Stimulated activated CD8-positive, alpha-beta memory T cell treated with anti-CD3 and anti-CD28 coated beads, Interleukin-15, amount 100 ng/mL, for 48 hours (primary cell): ENCODE measurements around the gene SP1.

Experiments used
- DNase-seq, 2 donors: peaks; one replicate each; pipeline ENCODE4 v3.0.0-alpha.2; 2020; ENCODE audit warnings: low read depth in 2 of 2

SP1 gene

GRCh38 chr12:53450936-53451335, 71.0 kb downstream of the SP1 start:
- DNase-seq: no peak

- DNase-seq: peak; percentile 96 to 98
Measured at GRCh38 chr12:53451661-53452158, 71.7 kb downstream of the SP1 start, which contains the start of gene PCBP2. TSS of gene PCBP2 (plus strand) at chr12:53452102. CDS start at chr12:53454801, 2,699 bp downstream.

GRCh38 chr12:53452159-53453077, 72.4 kb downstream of the SP1 start:
- DNase-seq: peak; percentile 55 to 58

- DNase-seq: no peak
Measured at GRCh38 chr12:53453953-53454640, 74.1 kb downstream of the SP1 start.

GRCh38 chr12:53454707-53455106, 74.7 kb downstream of the SP1 start:
- no peak for DNase-seq

- DNase-seq: no peak
Measured at GRCh38 chr12:53456654-53457366, 76.8 kb downstream of the SP1 start.

GRCh38 chr12:53459097-53459496, 79.1 kb downstream of the SP1 start:
- no peak for DNase-seq

GRCh38 chr12:53461059-53461458, 81.1 kb downstream of the SP1 start:
- DNase-seq: no peak

- no peak for DNase-seq
Measured at GRCh38 chr12:53461591-53461990, 81.6 kb downstream of the SP1 start.

GRCh38 chr12:53462935-53463334, 83.0 kb downstream of the SP1 start:
- DNase-seq: no peak

- DNase-seq: no peak
Measured at GRCh38 chr12:53463802-53464560, 84.0 kb downstream of the SP1 start.

- no peak for DNase-seq
Measured at GRCh38 chr12:53464685-53465418, 84.9 kb downstream of the SP1 start.

- DNase-seq: no peak
Measured at GRCh38 chr12:53465679-53466078, 85.7 kb downstream of the SP1 start.
